Fibroblast of the aortic adventitia (primary cell): ENCODE measurements around the gene NRGN. TPM values are rescaled to one million over a fixed set of nuclear protein-coding genes. Genes with fewer than 3 reads are reported as not detected.
A peak's percentile ranks its signal among the peaks of the same experiment; 100 is the strongest.

ENCODE experiments used
- DNase-seq: peaks from one replicate; pipeline ENCODE4 v3.0.0-alpha.2; 2010; ENCODE audit warnings: low read depth
- H3K4me3 ChIP-seq: 2 replicates; pipeline ENCODE4 v1.5.1; 2011; ENCODE audit warnings: low read depth, mild to moderate bottlenecking, control low read depth, low read length, moderate library complexity
- total RNA-seq: library from RNA; depleted of rRNA; stranded (reverse); fragments of >200 nt; gene quantifications from 2 replicates; pipeline ENCODE4 v1.2.3, GENCODE V29; 2012; ENCODE audit warnings: low replicate concordance
- TF ChIP-seq, protein P1 (sequence below): IDR thresholded peaks from 2 replicates; pipeline ENCODE4 v1.5.1; 2011; ENCODE audit warnings: mild to moderate bottlenecking, low read length, control low read depth, inconsistent platforms; ENCODE audit not compliant: insufficient read depth

NRGN gene
- total RNA-seq, 1 donor: 0.27 TPM

DNA sequence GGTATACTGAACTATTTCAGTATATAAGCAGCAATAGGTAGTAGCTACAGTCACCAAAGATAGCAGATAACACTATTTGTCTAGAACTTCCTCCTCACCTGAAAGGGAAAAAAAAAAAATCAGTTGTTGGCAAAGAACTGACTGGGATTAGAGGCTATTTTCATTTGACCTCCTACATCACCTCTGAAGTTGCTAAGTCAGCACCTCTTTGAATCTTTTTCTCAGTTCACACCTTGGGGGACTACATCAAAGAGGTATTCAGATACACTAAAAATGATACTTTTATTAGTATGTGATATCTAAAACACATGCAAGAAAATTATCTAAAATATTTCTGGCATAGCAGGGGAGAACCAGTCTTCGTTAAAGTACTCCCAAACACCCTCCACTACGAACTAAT, 44.3 kb downstream of the NRGN start:
- TF ChIP-seq, protein P1, sequence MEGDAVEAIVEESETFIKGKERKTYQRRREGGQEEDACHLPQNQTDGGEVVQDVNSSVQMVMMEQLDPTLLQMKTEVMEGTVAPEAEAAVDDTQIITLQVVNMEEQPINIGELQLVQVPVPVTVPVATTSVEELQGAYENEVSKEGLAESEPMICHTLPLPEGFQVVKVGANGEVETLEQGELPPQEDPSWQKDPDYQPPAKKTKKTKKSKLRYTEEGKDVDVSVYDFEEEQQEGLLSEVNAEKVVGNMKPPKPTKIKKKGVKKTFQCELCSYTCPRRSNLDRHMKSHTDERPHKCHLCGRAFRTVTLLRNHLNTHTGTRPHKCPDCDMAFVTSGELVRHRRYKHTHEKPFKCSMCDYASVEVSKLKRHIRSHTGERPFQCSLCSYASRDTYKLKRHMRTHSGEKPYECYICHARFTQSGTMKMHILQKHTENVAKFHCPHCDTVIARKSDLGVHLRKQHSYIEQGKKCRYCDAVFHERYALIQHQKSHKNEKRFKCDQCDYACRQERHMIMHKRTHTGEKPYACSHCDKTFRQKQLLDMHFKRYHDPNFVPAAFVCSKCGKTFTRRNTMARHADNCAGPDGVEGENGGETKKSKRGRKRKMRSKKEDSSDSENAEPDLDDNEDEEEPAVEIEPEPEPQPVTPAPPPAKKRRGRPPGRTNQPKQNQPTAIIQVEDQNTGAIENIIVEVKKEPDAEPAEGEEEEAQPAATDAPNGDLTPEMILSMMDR: no peak
- no peak for DNase-seq
- no peak overlapping the region for H3K4me3 ChIP-seq

DNA sequence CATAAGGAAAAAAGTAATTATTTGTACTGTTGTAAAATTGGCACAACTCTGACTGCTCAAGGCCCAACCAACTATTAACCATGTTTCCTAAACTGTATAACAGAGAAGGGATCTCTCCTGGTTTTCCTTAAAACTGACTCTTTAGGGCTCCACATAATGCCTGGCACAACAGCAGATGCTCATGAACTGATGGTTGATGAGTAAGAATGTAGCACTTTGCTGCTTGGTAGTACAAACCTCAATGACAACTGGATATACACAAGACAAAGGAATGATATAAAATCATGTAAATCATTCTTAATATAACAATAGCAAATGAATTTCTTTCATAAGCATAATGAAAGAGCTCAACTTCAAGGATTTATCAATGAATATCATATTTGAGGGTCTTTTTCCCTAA, 48.8 kb downstream of the NRGN start:
- no peak overlapping the region for H3K4me3 ChIP-seq
- DNase-seq: no peak
- TF ChIP-seq, protein P1: no peak

DNA sequence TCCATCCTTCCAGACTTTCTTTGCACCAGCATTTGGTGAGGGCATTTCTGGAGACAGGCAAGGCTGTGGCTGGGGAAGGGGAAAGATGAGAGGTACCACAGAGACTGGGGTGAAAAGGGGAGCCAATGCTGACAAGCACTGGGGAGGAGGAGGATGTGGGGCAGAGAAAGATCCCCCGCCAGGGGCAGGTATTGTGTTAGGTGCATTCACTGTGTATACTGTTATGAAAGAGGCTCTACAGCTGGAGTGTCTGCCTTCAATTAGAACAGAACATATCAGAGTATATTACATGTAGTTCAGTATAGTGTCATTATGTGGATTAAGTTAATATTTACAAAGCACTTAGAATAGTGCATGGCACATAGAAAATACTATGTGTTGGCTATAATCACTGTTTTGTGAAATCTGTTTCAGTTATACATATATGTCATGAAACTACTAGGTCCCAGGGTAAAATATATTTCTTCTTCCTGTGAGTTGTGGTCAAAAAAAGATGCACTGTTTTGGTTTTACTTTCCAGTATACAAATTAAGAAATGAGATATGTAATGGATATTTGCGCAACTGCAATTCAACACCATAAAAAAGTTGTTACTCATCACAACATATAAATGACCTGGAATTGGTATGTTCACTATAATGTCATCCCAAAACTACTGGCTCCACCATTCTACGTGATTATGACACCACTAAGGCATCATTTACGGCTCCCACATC, 52.0 kb downstream of the NRGN start:
- no peak for DNase-seq
- H3K4me3 ChIP-seq: no peak overlapping the region
- TF ChIP-seq, protein P1: no peak

DNA sequence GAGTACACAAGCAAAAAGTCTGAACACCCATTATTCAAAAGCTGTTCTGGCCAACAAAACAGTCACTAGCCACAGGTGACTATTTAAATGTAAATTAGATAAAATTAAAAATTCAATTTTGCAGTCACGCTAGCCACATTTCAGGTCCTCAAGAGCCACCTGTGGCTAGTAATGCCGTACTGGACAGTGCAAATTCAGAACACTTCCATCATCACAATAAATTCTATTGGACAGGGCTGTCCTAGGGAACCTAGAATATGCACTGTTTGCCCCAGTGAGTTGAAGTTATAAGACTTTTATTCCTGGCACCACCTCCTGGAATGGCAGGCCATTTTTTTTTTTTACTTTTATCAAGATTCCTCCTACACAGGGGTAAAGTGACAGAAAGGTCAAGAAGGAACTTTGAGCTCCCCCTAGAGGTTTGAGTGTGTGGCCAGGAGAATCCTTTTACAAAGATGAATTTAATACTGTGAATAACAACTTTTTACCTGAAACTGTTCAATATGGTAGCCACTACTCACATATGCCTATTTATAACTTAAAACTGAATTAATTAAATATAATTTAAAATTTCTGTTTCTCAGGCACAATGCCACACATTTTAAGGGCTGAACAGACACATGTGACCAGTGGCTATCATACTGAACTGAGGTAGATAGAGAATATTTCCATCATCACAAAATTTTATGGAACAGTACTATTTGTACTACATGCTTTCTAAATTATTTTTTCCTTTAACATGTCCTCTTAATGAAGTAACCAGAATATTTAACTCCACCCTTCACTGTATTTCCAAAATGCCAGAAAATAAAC, 53.9 kb downstream of the NRGN start:
- H3K4me3 ChIP-seq: no peak overlapping the region
- TF ChIP-seq, protein P1: peak; percentile 74
- peak; percentile 59 for DNase-seq

DNA sequence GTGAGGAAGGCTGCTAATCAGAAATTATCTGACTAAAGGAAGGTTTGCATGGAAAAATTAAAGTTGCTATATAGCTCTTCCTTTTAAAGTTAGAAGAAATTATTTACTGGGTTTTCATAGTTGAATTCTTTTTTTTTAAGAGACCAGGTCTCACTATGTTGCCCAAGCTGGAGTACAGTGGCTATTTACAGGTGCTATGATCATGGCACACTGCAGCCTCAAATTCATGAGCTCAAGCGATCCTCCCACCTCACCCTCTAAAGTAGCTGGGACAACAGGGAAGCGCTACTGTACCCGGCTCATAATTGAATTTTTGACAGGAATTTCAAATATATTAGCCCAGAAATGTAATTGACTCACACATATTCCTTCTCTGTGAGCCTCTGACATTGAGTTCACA, 56.6 kb downstream of the NRGN start:
- H3K4me3 ChIP-seq: no peak overlapping the region
- DNase-seq: no peak
- TF ChIP-seq, protein P1: no peak

Other genes starting within 250 kb of the NRGN start
- gene OR8B12, start 196.3 kb upstream of the NRGN start, total RNA-seq: not detected in 2 replicates
- not detected in 2 replicates for gene OR8A1, start 169.9 kb upstream of the NRGN start, total RNA-seq
- not detected in 2 replicates for gene PANX3, start 128.5 kb upstream of the NRGN start, total RNA-seq
- 31.2 and 46.2 TPM in 2 replicates for gene TBRG1, start 117.1 kb upstream of the NRGN start, total RNA-seq
- 14.6 and 15.1 TPM in 2 replicates for gene SIAE, start 66.2 kb upstream of the NRGN start, total RNA-seq
- 3.9 and 9.1 TPM in 2 replicates for gene SPA17, start 66.0 kb upstream of the NRGN start, total RNA-seq
- gene VSIG2, start 12.3 kb downstream of the NRGN start, total RNA-seq: not detected in 2 replicates
- 0.36 and 1.5 TPM in 2 replicates for gene ESAM, start 22.3 kb downstream of the NRGN start, total RNA-seq
- gene MSANTD2, start 60.5 kb downstream of the NRGN start, total RNA-seq: 10.8 and 15.0 TPM in 2 replicates
- 11.7 and 13.6 TPM in 2 replicates for gene ROBO3, start 125.5 kb downstream of the NRGN start, total RNA-seq
- gene ROBO4, start 157.9 kb downstream of the NRGN start, total RNA-seq: 1.3 and 3.3 TPM in 2 replicates
- not detected in 2 replicates for gene HEPN1, start 179.3 kb downstream of the NRGN start, total RNA-seq
- gene HEPACAM, start 196.1 kb downstream of the NRGN start, total RNA-seq: not detected in 2 replicates
- gene CCDC15, start 214.3 kb downstream of the NRGN start, total RNA-seq: 3.6 and 9.8 TPM in 2 replicates